BJ (cell line): ENCODE data around the gene CLK1. TPM values are rescaled to one million over a fixed set of nuclear protein-coding genes. Genes with fewer than 3 reads are reported as not detected.
A peak's percentile ranks its signal among the peaks of the same experiment; 100 is the strongest.

Experiments used
- CTCF ChIA-PET: fragments of 350-600 bp; formaldehyde crosslinking; extraction: SDS; loops from one replicate; lab custom pipeline; 2021; ENCODE audit warnings: antibody characterized with exemption, inconsistent platforms; lab: Yijun Ruan, JAX
- POLR2A ChIA-PET: fragments of 300-600 bp; sonication (Branson Sonifier 250); formaldehyde crosslinking; extraction: SDS; loops from one replicate; lab custom pipeline; 2021; ENCODE audit warnings: antibody characterized with exemption; lab: Charles Lee
- DNase-seq: peaks from one replicate; pipeline ENCODE4 v3.0.0-alpha.2; 2011; ENCODE audit warnings: low read depth
- H3K27me3 ChIP-seq: 2 replicates; pipeline ENCODE4 v1.6.0; 2011; ENCODE audit warnings: low read length; ENCODE audit not compliant: control insufficient read depth, insufficient read depth
- H3K36me3 ChIP-seq: 2 replicates; pipeline ENCODE4 v1.5.1; 2011; ENCODE audit warnings: low read length; ENCODE audit not compliant: control insufficient read depth, insufficient read depth
- H3K4me3 ChIP-seq: 2 replicates; pipeline ENCODE4 v1.5.1; 2011; ENCODE audit warnings: low read depth, mild to moderate bottlenecking, control low read depth, low read length
- CTCF ChIP-seq: IDR thresholded peaks from 2 replicates; pipeline ENCODE4 v1.5.1; 2011; ENCODE audit warnings: low read depth, mild to moderate bottlenecking, control low read depth, inconsistent platforms, low read length, moderate library complexity; ENCODE audit not compliant: insufficient read depth
- polyA plus RNA-seq: library from polyadenylated mRNA; depleted of rRNA; stranded (reverse); fragments of >200 nt; gene quantifications from 2 replicates; pipeline ENCODE4 v1.2.3, GENCODE V29; 2011; rRNA removed
- small RNA-seq: library from RNA; depleted of rRNA; stranded (forward); fragments of <200 nt; gene quantifications from one replicate; pipeline ENCODE3, GENCODE V24; 2012; ENCODE audit warnings: low replicate concordance, low read depth; ENCODE audit not compliant: insufficient read length

CLK1 gene
- polyA plus RNA-seq, 1 experiment, result 35.9 TPM

- CTCF ChIA-PET, result interaction anchor here (0.6 to 1.8 kb wide), 5 partner anchors 34 to 1074 kb away, joined by 3 to 4 read pairs (median 3); no protein-coding TSS in a partner anchor
- H3K36me3 ChIP-seq, result peaks cover 3% of the 10 kb centered on the region
- no peak for TF ChIP-seq CTCF
- H3K4me3 ChIP-seq, result peak overlapping the region; percentile 40
- H3K27me3 ChIP-seq, result no peaks in the 10 kb centered on the region
- DNase-seq, result no peak
- POLR2A ChIA-PET, result interaction anchor here (1.0 kb wide), 1 partner anchor 98 kb away, joined by 4 read pairs; no protein-coding TSS in a partner anchor
Measured at GRCh38 chr2:200810998-200811332, 53.5 kb downstream of the CLK1 start.

DNA sequence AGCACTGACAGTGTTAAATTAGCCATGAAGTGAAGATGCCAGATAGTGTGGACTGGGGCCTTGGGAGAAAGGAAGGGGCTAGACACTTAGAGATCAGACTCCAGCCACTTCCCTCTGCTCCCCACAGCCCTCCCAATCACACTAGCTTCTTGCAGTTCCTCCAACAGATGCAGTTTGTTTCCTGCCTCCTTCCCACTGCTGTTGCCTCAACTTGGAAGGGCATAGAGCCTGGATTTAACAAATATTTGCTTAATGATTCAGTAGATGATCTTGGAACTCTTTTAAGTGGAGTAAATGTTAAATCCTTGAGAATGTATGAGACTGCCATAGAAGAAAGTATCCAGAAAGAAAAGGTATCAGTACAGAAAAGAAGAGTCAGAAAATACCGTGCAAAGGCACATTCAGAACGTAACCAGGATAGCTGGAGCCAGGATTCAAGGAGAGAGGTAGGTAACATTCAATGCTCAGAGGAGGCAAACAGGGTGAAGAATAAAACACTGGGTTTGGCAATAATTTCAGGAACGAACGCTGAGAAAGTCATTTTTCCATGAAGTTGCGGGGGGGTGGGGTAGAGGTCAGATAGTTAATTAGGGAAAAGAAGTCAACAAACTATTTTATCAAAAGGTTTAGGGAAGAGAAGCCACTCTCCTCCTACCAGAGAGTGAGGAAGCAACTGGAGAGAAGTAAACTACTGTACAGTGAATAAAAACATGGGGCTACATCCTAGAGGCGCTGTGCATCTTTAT, 54.0 kb downstream of the CLK1 start:
- ChIA-PET POLR2A (interaction anchor here (1.0 kb wide), 3 partner anchors 14 to 97 kb away, joined by 3 to 6 read pairs (median 4); no protein-coding TSS in a partner anchor), CTCF (interaction anchor here (0.9 to 1.8 kb wide), 3 partner anchors 44 to 240 kb away, joined by 3 to 4 read pairs (median 3); no protein-coding TSS in a partner anchor)
- peak overlapping the region; percentile 40 for H3K4me3 ChIP-seq
- DNase-seq, result peak; percentile 70
- no peaks in the 10 kb centered on the region for H3K27me3 ChIP-seq
- H3K36me3 ChIP-seq, result peaks cover 2% of the 10 kb centered on the region
- no peak for TF ChIP-seq CTCF

- no peaks in the 10 kb centered on the region; the same call in 1 of the 2 replicates for H3K36me3 ChIP-seq
- DNase-seq, result no peak
- no peaks in the 10 kb centered on the region for H3K27me3 ChIP-seq
- no peak overlapping the region for H3K4me3 ChIP-seq
- CTCF ChIA-PET, result interaction anchor here (0.9 to 1.8 kb wide), 3 partner anchors 41 to 97 kb away, joined by 3 to 5 read pairs (median 4); no protein-coding TSS in a partner anchor
- POLR2A ChIA-PET, result interaction anchor here (1.0 kb wide), 2 partner anchors 13 to 97 kb away, joined by 3 to 6 read pairs; no protein-coding TSS in a partner anchor
- TF ChIP-seq CTCF, result no peak
Measured at GRCh38 chr2:200809506-200810251, 54.8 kb downstream of the CLK1 start.

Small RNA genes lying within 50 kb of the gene (small RNA-seq; reads per million reads assigned to genes)
- not detected for gene RF00019
- not detected for gene RNA5SP115
- gene RNU6-312P, result not detected
- not detected for gene RNU6-31P
- gene RNU6-762P, result not detected

Other genes starting within 250 kb of the CLK1 start
- gene BZW1, start 52.7 kb downstream of the CLK1 start, polyA plus RNA-seq, result 233 and 364 TPM in 2 replicates
- gene PPIL3, start 24.4 kb upstream of the CLK1 start, polyA plus RNA-seq, result 20.8 and 47.8 TPM in 2 replicates
- 37.5 and 51.3 TPM in 2 replicates for gene NIF3L1, start 24.7 kb upstream of the CLK1 start, polyA plus RNA-seq
- 1.9 and 3.7 TPM in 2 replicates for gene ORC2, start 99.0 kb upstream of the CLK1 start, polyA plus RNA-seq
- 3.0 and 6.9 TPM in 2 replicates for gene HYCC2, start 207.0 kb upstream of the CLK1 start, polyA plus RNA-seq
- gene NDUFB3, start 207.3 kb upstream of the CLK1 start, polyA plus RNA-seq, result 25.2 and 80.0 TPM in 2 replicates